Forelimb muscle (tissue), 1 donor: Measurements from ENCODE around the gene UBE2L5. TPM values are rescaled to one million over a fixed set of nuclear protein-coding genes. Genes with fewer than 3 reads are reported as not detected.

Source experiments
- DNase-seq: peaks from one replicate; pipeline ENCODE4 v3.0.0-alpha.2; 2013; ENCODE audit warnings: low read depth
- polyA plus RNA-seq: library from polyadenylated mRNA; unstranded; fragments of 120-200 nt; gene quantifications from one replicate; pipeline ENCODE4 v1.2.1, GENCODE V29; 2013; ENCODE audit not compliant: insufficient read length

Gene UBE2L5
- polyA plus RNA-seq, 1 donor, result 0.52 TPM

DNA sequence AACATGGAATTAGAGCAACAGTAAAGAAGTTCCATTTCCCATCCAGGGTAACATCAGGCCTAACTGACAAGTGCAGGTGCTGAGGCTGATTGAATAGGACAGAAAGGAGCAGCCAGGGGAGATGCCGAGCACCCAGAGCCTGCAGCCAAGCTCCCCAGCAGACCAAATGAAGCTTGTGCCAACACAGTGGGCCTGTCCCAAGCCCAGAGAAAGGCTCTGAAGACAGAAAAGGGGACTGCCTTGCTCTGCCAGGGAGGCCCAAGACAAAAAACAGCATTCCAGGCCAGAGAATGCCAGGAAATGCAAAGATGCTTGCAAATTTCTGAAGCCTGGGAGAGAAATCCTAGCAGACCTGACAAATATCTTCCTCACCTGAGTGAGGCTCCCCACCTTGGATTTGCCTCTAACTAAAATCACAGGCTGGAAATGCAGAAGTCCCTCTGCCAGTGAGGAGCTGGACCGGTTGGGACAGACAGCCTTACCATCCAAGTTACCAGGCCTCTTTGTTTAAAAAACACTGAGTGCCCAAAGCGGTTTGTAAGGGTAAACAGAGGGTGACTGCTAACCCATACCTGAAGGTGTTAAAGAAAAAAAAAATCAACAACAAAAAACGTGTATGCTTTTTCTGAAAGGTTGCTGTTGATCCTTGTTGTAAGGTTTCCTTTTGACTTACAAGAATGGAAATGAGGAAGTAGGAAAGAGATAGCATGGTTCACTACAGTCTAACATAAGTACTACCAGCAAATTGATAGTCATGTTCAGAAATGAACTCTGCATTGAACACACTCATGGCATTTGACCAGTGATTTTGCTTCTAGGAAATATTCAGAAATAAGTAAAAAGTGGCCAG, 55.3 kb downstream of the UBE2L5 start:
- DNase-seq, result no peak

Other genes with a start within 250 kb of the UBE2L5 start
- 13.2 TPM for gene KATNAL1, start 114.9 kb upstream of the UBE2L5 start, polyA plus RNA-seq
- 380 TPM for gene HMGB1, start 43.4 kb downstream of the UBE2L5 start, polyA plus RNA-seq
- 17.2 TPM for gene USPL1, start 195.4 kb downstream of the UBE2L5 start, polyA plus RNA-seq